Left renal cortex interstitium (tissue), 4 donors: ENCODE measurements around the gene EXOC4. TPM values are rescaled to one million over a fixed set of nuclear protein-coding genes. Genes with fewer than 3 reads are reported as not detected.

Experiments
- DNase-seq, 4 donors: peaks; one replicate each; pipeline ENCODE4 v3.0.0-alpha.2; 2013; ENCODE audit warnings: low read depth in 4 of 4, low spot score in 2 of 4, missing footprints in 1 of 4
- polyA plus RNA-seq, 4 donors: library from polyadenylated mRNA; unstranded; fragments of 120-200 nt; gene quantifications; one replicate each; pipeline ENCODE4 v1.2.1, GENCODE V29; 2013; ENCODE audit not compliant: insufficient read length in 4 of 4

EXOC4 gene
- polyA plus RNA-seq, 4 donors, result 62.5 to 71.8 (median 67.1) TPM

- DNase-seq, result no peak
These were observed 397.2 kb downstream of the EXOC4 start for GRCh38 chr7:133650069-133650468.

- no peak for DNase-seq
These were observed 397.8 kb downstream of the EXOC4 start for GRCh38 chr7:133650487-133651300.

DNA sequence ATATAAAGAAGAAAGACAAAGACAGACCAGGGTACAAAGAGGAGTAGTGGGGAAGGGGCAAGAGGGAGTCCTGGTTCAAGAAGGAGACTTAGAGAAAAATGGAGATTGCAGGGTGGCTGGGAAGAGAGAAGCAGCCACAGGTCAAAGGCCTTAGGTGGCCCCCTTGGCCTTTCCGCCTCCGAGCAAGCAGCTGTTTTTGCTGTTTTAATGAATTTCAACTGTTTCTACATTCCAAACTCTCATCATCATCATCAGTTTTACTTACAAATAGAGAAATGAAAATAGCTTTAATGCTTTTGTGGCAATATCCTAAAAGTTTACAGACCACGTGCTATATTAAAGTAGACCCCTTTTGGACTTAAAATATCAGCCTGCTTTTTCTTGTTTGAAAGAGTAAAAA, 399.7 kb downstream of the EXOC4 start:
- no peak for DNase-seq

- DNase-seq, result no peak
These were observed 401.7 kb downstream of the EXOC4 start for GRCh38 chr7:133654547-133654946.

DNA sequence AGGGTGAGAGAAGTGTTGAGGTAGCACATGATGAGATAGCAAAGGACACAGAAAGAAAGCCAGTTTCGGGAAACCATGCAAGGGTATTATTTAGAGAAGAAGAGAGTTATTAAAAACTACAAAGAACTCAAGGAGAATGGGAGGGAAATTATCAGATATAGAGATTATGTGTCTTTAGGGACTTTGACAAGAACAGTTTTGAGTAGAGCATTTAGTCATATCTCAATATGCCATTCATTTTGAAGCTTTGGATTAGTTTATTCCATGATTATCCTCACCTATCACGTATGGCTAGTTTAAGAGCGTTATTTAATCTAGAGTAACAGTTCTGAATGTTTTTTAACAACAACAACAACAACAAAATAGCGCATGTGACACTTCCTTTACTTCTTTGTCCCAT, 409.4 kb downstream of the EXOC4 start:
- DNase-seq, result no peak

DNA sequence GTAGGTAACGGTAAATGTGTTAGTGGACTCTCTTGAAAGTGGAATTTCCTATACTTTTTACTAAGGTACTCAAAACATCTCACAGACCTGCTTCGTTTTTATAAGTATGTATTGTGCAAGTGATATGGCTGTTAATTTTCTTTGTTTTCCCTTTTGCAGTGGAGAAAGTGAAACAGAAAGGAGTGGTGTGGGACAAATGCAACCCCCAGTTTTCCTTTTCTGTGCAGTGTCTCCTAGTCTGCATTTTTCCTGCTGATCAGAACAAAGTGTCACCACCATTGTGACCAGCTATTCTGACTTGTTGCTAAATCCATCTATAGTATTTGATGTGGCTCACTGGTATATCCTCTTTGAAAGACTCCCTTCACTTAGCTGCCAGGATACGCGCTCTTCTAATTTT, 410.0 kb downstream of the EXOC4 start:
- DNase-seq, result no peak

- DNase-seq, result no peak
These were observed 411.6 kb downstream of the EXOC4 start for GRCh38 chr7:133664528-133664927.

DNA sequence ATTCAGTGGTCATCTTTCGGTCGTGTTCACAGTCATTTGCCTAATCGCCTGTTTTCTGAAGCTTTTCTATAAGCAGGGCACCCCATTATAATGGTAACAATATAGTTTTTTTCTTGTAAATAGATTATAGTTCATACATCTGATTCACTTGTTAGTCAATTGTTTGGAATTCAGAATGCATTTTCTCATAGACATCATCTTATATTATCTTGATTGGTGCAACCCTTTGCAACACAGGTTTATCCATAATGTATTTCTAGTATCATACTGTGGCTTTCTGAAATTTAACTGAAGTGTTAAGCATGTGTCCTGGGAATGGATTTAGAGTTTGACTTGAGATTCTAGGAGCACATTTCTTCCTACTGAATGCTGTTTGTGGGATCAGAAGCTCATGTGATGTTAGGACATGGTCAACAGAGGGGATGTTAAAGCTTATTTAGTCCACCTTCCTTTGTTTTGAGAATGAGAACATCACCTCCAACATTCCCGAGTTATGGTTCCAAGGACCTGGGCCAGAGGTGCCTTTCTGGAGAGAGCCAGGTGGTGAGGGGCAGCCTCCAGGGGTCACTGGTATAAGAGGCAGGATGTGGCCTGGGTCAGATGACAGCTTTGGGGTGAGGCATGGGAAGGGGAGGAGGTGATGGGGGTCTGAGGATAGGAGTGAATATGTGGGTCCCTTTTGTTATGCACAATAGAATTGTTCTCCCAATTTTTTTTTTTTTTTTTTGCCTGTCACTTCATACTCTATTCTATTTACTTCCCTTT, 415.6 kb downstream of the EXOC4 start:
- no peak for DNase-seq

GRCh38 chr7:133669061-133669455, 416.2 kb downstream of the EXOC4 start:
- DNase-seq, result no peak

- no peak for DNase-seq
These were observed 417.4 kb downstream of the EXOC4 start for GRCh38 chr7:133670250-133670649.

DNA sequence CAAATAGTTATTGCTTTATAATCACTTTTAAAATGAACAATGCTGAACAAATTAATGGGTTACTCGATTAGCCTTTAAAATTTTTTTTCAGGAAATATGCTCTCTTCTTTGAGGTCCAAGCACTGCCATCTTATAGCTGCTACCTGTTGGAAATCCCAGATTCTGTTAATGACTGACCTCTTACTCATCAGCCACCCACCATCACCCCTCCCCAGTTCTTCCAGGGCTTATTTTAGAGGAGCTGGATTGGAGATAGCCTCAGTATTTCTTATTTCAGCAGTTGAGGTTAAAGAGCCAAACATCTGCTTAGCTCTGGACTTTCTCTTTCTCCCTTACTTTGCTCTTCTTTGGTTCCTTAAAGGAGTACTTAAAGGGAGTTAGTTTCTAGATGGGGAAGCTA, 420.0 kb downstream of the EXOC4 start:
- DNase-seq, result no peak

GRCh38 chr7:133674079-133674763, 421.3 kb downstream of the EXOC4 start:
- DNase-seq, result no peak

GRCh38 chr7:133675510-133676218, 422.8 kb downstream of the EXOC4 start:
- no peak for DNase-seq

DNA sequence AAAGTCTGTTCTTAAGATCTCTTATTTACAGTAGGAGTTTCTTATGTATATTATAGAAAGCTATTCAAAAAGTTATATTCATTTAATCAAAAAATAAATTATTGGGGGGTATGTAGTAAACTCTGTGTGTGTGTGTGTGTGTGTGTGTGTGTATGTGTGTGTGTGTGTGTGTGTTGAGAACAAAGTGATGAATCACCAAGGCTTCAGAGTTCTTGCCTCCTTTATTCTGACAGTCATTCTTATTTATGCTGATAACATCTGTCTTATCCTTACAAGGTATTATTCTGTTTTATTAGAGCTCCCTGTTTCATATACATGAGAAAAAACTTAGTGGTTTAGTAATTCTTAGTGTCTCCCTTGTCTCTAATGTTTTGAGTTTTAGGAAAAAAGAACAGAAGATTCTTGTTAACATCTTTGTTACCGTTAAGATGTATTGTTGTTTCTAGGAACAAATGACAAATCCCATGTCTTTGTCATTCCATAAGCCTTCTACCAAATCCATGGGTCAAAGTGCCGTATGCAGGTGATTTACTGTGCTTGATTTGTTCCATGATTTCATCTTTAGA, 424.0 kb downstream of the EXOC4 start:
- DNase-seq, result no peak

GRCh38 chr7:133678137-133678814, 425.4 kb downstream of the EXOC4 start:
- no peak for DNase-seq

DNA sequence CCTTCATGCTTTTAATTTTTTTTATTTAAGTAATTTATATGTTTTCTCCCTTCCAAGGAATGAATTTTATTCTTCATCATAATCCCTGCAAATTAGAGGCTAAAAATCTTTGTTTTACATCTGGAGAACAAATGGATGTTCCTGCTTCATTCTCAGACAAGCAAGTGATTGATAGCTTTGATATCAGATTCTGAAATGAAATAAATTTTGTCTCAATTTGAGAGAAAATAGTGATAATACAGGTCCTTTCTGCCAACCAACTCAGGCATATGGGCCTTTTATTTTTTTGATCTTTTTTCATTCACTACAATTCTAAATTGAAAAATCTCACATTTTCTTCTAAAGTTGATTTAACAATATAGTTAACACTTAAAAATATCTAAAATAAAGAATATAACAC, 427.1 kb downstream of the EXOC4 start:
- DNase-seq, result no peak

DNA sequence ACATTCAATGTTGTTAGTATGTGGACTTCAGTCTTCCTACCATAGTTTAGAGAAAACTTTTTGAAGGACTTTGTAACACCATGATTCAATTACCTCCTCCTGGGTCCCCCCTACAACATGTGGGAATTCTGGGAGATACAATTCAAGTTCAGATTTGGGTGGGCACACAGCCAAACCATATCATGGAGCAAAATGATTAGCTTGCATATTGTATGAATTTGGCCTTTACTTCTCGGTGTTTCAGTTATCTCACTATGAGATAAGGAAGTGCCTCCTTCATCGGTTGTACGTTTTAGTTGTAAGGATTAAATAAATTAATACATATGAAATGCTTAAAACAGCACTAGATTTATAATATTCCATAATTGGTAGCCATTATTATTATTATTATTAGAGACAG, 428.7 kb downstream of the EXOC4 start:
- DNase-seq, result no peak

DNA sequence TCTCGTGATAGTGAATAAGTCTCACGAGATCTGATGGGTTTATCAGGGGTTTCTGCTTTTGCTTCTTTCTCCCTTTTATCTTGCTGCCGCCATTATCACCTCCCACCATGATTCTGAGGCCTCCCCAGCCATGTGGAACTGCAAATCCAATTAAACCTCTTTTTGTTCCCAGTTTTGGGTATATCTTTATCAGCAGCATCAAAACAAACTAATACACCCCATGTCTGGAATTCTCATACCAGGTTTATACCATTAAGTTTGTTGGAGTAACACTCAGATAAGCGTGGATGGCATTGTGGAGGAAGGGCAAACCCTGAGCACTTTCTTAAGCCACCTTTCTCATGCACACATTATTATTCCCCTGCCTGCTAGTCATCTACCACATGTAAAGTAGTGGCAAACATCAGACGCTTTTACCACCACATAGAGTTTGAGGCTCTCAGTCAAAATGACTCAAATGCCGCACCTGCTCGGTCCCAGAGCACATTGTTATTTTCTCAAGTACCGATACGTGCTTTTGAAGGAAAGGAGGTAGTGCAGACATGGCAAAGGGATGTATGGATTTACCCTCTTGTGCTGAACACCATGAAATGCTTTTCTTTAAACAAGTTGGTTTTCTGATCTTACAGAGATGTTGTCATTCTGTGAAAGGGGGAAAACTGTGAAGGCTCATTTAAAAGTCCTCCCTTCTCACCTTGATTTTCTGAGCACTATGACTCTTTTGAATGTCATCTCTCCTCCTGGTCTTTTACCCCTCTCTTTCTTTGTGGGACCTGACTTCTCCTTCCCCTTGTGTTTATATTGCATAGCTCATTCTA, 429.7 kb downstream of the EXOC4 start:
- no peak for DNase-seq

DNA sequence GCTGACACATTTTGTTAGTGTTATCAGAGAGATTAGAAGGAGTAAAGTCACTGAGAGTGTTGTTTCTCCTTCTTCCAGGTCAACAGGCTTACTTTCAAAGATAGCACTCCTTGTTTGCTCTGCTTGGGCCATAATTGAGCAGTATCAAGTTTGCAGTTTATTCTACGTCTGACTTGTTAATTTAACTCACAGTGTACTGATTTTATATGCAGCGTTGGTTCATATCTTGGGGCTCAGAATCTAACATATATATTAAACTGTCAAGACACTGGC, 430.2 kb downstream of the EXOC4 start:
- no peak for DNase-seq
